SK-N-MC (cell line): Measurements from ENCODE around the gene NOXA1.

Source experiments
- EZH2 ChIP-seq: fragments of 200-600 bp; sonication (generic); IDR thresholded peaks from one replicate; pipeline ENCODE4 v1.6.1; 2017; ENCODE audit warnings: antibody characterized with exemption
- POLR2AphosphoS5 ChIP-seq: IDR thresholded peaks from 2 replicates; pipeline ENCODE4 v1.6.1; 2012; ENCODE audit warnings: mild to moderate bottlenecking, low read depth, low read length, borderline replicate concordance

- TF ChIP-seq POLR2AphosphoS5 (no peak), EZH2 (no peak)
These were observed 31.0 kb downstream of the NOXA1 start for GRCh38 chr9:137454145-137454596.
